Middle frontal gyrus (tissue), 1 donor: ENCODE measurements around the gene SETDB2.
A peak's percentile ranks its signal among the peaks of the same experiment; 100 is the strongest.
"Not testable (repeated sequence)": the region's sequence is repeated elsewhere in the genome, so short reads cannot be mapped to it uniquely, and the experiment has no call there.

Experiments
- DNase-seq: peaks from one replicate; pipeline ENCODE4 v3.0.0-alpha.2; 2015; ENCODE audit warnings: low spot score; ENCODE audit errors: extremely low spot score

SETDB2 gene

DNA sequence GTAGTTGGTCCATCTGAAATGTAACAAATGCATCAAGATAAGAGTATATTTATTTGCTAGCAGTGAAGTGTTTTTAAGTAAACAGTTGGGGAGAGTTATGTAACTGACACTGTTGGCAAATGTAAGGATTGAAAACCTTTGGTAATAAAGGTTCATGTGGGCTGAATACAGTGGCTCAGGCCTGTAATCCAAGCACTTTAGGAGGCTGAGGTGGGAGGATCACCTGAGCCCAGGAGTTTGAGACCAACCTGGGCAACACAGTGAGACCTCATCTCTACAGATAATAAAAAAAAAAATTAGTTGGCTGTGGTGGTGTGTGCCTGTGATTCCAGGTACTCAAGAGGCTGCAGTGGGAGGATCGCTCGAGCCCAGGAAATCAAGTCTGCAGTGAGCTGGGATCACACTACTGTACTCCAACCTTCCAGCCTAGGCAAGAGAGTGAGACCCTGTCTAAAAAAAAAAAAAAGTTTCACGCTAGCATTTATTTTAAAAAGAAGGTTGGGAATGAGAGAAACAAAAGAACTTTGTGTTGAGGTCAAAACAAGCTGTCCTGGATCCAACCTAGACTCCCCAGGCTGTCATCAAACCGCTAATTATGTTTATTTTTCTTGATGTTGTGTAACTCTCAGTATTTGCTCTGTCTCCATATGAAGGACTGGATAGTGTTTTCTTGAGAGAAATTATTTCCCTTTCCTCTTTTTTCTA lies 20.7 kb downstream of the SETDB2 start:
- DNase-seq, result no peak

GRCh38 chr13:49466292-49466838 lies 22.3 kb downstream of the SETDB2 start:
- no peak for DNase-seq

DNA sequence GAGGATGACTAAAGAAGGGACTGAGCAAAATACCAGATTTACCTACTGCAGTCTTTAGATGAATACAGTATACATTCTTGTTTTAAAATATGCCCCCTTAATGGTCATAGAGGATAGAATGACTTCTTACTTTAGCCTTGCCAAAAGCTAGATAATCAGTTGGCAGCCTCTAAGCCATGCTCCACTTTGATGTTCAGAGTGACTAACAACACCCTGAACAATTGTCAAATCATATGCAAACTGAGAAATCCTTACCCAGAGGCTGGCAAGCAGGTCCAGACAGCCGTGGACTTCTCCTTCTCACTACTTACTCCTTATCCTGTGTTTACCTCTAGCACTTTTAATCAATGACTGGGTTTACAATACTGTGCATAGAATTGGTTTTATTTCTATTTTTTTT lies 28.1 kb downstream of the SETDB2 start:
- DNase-seq, result no peak

GRCh38 chr13:49476529-49476928 lies 32.5 kb downstream of the SETDB2 start:
- DNase-seq, result no peak

GRCh38 chr13:49481788-49482187 lies 37.7 kb downstream of the SETDB2 start:
- no peak for DNase-seq

DNA sequence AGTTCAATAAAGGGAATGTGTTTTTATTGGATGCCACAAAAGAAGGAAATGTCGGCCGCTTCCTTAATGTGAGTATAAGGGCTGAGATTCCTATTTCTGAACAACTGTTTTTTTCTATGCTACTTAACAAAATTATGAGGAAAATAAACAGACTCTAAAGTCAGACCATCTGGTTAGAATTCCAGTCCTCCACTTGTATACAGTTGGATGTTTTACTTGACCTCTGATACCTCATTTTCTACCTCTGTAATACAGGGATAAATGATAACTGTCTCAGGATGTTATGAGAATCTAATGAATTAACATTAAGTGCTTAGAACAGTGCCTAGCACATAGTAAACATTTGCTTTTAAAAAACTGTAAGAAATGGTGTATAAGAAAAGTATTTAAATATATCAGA lies 44.5 kb downstream of the SETDB2 start:
- DNase-seq, result no peak

DNA sequence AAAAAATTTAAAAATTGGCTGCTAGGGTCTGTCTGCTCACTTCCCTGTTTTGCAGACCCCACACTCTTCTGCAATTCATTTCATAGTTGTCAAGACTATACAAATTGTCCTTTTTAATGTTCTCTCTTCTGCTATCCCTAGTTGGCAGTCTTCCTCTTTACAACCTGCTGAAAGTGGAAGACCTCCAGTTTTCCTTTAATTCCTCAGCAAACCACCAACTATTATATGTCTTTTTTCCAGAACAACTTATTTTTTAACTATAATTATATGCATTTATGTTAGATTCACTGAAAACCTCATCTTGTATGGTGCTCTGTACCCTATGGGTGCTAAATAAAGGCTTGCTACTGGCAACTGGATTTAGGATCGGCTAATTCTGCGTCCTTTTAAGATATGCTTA lies 50.6 kb downstream of the SETDB2 start:
- DNase-seq, result no peak

DNA sequence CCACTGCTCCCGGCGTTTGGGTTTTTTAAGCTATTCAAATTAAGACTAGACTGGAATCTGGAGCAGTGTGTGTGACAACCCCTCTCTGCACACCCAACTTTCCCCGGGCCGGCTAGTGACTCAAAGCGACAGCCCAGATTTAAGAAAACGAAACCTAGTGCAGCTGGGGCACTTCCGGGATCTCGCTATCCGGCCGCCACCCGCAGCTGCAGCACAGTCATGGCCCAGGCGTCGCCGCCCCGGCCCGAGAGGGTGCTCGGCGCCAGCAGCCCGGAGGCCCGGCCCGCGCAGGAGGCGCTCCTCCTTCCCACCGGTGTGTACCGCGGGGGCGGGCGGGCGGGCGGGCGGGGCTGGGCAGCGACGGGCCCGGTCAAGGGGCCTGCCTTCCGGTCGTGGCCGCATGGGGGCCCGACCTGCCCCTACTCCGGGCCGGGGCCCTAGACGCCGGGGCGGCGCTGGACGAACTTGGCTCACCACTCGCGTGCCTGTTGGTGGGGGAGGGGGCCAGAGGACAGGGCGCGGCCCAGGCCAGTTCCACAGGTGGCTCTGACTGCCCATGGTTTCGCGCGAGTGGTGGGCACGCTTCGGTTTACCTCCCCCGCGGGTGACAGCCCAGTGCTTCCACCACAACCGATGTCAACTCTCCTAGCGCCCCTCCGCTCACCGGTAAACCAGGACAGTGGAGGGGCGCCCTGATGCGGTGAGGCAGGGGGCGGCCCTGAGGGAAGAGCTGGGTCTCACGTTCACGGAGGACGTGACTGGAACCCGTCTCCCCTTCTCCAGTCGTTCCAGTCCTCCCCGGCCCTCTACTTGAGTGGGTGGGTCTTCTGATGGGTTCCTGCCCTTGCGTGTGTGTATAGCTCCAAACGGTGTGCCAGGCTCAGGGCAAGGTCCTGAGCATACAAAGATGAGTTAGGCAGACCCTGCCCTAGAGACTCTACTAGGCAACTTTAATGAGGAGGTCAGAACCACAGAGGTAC lies 52.0 kb downstream of the SETDB2 start, which contains the start of gene PHF11:
Gene PHF11, plus strand, starts transcription at position 171 of the 980 bp plus-strand sequence. Its CDS starts 49 bp downstream, at position 220.
- peak; percentile 9 for DNase-seq

- not testable (repeated sequence) for DNase-seq
Observed at GRCh38 chr13:49496837-49497236, 52.8 kb downstream of the SETDB2 start.

GRCh38 chr13:49497272-49497671 lies 53.2 kb downstream of the SETDB2 start:
- DNase-seq, result no peak

GRCh38 chr13:49498206-49498605 lies 54.1 kb downstream of the SETDB2 start:
- DNase-seq, result no peak

- DNase-seq, result no peak
Observed at GRCh38 chr13:49499889-49500660, 56.0 kb downstream of the SETDB2 start.

DNA sequence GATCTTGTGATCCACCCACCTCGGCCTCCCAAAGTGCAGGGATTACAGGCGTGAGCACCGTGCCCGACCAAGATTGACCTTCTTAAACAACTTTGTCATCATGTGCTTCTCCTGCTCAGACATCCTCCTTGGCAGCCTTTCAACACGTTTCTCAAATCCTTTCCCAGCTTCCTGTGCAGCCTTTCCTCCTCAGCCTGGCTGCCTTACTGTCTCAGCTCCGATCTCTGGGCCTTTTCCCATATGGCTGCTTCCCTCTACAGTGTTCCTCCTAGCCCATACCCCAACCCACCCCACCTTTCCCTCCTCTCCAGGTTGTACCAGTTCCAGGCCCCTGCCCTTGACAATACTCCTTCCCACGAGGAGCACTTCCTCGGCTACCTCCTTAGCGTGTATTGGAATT lies 58.9 kb downstream of the SETDB2 start:
- no peak for DNase-seq

- DNase-seq, result no peak
Observed at GRCh38 chr13:49503951-49504350, 59.9 kb downstream of the SETDB2 start.

- no peak for DNase-seq
Observed at GRCh38 chr13:49512578-49512977, 68.5 kb downstream of the SETDB2 start.

GRCh38 chr13:49516467-49516866 lies 72.4 kb downstream of the SETDB2 start:
- no peak for DNase-seq

GRCh38 chr13:49517461-49517860 lies 73.4 kb downstream of the SETDB2 start:
- DNase-seq, result no peak

DNA sequence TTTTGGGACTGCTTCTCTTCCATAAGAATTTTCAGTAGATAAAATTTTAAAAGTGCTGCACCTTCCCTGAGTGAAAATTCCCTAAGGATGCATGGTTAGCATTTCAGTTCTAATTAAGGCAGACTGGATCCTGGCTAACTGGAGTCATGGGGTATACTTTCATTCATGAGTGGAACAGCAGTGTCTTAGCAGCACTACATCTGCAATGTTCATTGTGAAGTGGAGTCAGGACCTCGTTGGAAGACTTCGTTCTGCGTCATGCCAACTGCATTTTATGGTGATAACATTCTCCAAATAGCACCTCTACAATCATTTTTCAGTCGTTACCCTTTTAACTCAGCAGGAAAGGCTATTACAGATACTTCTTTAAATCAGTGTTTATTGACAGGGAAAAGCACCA lies 77.2 kb downstream of the SETDB2 start:
- DNase-seq, result no peak

DNA sequence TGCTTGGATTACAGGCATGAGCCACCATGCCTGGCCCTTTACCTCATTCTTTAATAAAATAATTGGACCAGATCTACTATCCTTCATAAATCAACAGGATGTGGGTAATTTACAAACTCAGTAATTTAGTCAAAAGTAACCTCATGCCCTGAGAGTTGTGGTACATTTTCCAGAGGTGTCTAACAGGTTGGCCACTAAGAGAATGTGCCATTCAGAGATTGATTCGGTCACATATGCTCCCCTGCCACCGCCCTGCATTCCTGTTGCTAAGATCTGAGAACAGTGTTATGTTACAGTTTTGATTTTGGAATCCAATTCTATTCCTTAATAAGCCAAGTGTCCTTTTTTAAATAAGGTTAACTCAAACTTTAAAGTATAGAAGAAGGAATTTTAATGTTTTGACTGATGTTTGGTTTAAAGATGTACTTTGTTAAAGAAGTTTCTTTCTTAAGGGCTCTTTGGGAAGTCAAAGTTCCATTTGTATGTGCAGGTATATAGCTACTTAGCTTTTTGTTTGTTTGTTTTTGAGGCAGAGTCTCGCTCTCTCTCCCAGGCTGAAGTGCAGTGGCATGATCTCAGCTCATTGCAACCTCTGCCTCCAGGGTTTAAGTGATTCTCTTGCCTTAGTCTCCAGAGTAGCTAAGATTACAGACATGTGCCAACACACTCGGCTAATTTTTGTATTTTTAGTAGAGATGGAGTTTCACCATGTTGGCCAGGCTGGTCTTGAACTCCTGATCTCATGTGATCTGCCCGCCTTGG lies 80.8 kb downstream of the SETDB2 start:
- DNase-seq, result no peak

GRCh38 chr13:49527123-49527522 lies 83.0 kb downstream of the SETDB2 start:
- no peak for DNase-seq

DNA sequence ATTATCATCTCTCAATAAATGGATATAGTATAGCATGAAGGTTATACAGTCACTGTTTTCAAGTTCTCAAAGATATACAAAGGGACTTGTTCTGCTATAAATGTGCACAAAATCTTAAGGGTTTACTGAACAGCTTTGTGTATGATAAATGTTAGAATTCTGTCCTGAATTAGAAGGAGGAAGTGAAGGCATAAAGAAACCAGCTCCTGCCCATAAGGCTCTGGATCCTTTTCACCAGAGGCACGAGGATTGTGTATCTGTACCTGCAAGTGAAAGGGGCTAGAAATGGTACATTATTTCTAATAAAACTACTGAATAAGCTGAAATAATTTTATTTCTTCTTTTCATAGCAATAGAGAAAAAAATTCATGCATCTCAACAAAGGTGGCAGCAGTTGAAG lies 84.1 kb downstream of the SETDB2 start:
- no peak for DNase-seq
